ENCODE measurements around the gene CLPTM1.

GRCh38 chr19:44993526-44993925 is 38.3 kb downstream of the CLPTM1 start:
- TF ChIP-seq TAF1 (IDR thresholded peaks at IDR 0.05; ENCODE audit: low read depth) (no peak), REST (IDR thresholded peaks at IDR 0.05; ENCODE audit: borderline replicate concordance) (no peak), POLR2AphosphoS5 (IDR thresholded peaks at IDR 0.05) (no peak)
- TF ChIP-seq, protein P1, sequence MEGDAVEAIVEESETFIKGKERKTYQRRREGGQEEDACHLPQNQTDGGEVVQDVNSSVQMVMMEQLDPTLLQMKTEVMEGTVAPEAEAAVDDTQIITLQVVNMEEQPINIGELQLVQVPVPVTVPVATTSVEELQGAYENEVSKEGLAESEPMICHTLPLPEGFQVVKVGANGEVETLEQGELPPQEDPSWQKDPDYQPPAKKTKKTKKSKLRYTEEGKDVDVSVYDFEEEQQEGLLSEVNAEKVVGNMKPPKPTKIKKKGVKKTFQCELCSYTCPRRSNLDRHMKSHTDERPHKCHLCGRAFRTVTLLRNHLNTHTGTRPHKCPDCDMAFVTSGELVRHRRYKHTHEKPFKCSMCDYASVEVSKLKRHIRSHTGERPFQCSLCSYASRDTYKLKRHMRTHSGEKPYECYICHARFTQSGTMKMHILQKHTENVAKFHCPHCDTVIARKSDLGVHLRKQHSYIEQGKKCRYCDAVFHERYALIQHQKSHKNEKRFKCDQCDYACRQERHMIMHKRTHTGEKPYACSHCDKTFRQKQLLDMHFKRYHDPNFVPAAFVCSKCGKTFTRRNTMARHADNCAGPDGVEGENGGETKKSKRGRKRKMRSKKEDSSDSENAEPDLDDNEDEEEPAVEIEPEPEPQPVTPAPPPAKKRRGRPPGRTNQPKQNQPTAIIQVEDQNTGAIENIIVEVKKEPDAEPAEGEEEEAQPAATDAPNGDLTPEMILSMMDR (IDR thresholded peaks at IDR 0.05; ENCODE audit: poor library complexity, severe bottlenecking): no peak
